Smooth muscle cell (in vitro differentiated cells): ENCODE results near the gene SMIM7. TPM values are rescaled to one million over a fixed set of nuclear protein-coding genes. Genes with fewer than 3 reads are reported as not detected.

ENCODE experiments used
- DNase-seq: peaks from one replicate; lab custom pipeline; 2025; ENCODE audit not compliant: unreplicated experiment; lab: John Stamatoyannopoulos, UW
- H2AFZ ChIP-seq: fragments of 200-600 bp; sonication (generic); 2 replicates; pipeline ENCODE4 v1.6.0; 2016; ENCODE audit warnings: antibody characterized with exemption, low read depth, mild to moderate bottlenecking
- H3F3A ChIP-seq: fragments of 200-600 bp; sonication (generic); 2 replicates; pipeline ENCODE4 v1.6.0; 2017; ENCODE audit warnings: antibody characterized with exemption, low read depth
- H3K27ac ChIP-seq: fragments of 200-600 bp; sonication (generic); 2 replicates; pipeline ENCODE4 v1.5.1; 2016; ENCODE audit warnings: low read depth, mild to moderate bottlenecking
- H3K27me3 ChIP-seq: fragments of 200-600 bp; sonication (generic); 2 replicates; pipeline ENCODE4 v1.6.1; 2016; ENCODE audit warnings: low read depth, mild to moderate bottlenecking
- H3K36me3 ChIP-seq: fragments of 200-600 bp; sonication (generic); 2 replicates; pipeline ENCODE4 v1.5.1; 2016; ENCODE audit warnings: low read depth
- H3K4me1 ChIP-seq: fragments of 200-600 bp; sonication (generic); 2 replicates; pipeline ENCODE4 v1.5.1; 2016; ENCODE audit warnings: low read depth
- H3K4me2 ChIP-seq: fragments of 200-600 bp; sonication (generic); 2 replicates; pipeline ENCODE4 v1.6.0; 2016; ENCODE audit warnings: mild to moderate bottlenecking
- H3K4me3 ChIP-seq: fragments of 200-600 bp; sonication (generic); 2 replicates; pipeline ENCODE4 v1.5.1; 2016; ENCODE audit warnings: mild to moderate bottlenecking
- H3K79me2 ChIP-seq: fragments of 200-600 bp; sonication (generic); 2 replicates; pipeline ENCODE4 v1.6.0; 2016; ENCODE audit warnings: low read depth, mild to moderate bottlenecking
- H3K9ac ChIP-seq: fragments of 200-600 bp; sonication (generic); 2 replicates; pipeline ENCODE4 v1.6.0; 2016; ENCODE audit warnings: low read depth
- H3K9me3 ChIP-seq: fragments of 200-600 bp; sonication (generic); replicated peaks from 2 replicates; pipeline ENCODE4 v1.5.1; 2016; ENCODE audit warnings: low read depth
- H4K20me1 ChIP-seq: fragments of 200-600 bp; sonication (generic); 2 replicates; pipeline ENCODE4 v1.6.0; 2016; ENCODE audit warnings: low read depth
- CTCF ChIP-seq: fragments of 200-600 bp; sonication (generic); IDR thresholded peaks from 2 replicates; pipeline ENCODE4 v1.5.1; 2017; ENCODE audit warnings: borderline replicate concordance, mild to moderate bottlenecking, antibody characterized with exemption; ENCODE audit not compliant: insufficient read depth, poor library complexity, severe bottlenecking
- WGBS: methylation state at CpG from one replicate; pipeline ENCODE4 v1.1.7; 2016; ENCODE audit warnings: low lambda C conversion rate; 5-methylcytosine and 5-hydroxymethylcytosine counted together
- polyA plus RNA-seq: library from polyadenylated mRNA; unstranded; fragments of >200 nt; fragmentation: Nextera tagmentation; extraction: Ambion mirVana; gene quantifications from 2 replicates; pipeline ENCODE4 v1.2.1, GENCODE V29; 2016
- total RNA-seq: library from RNA; depleted of rRNA; stranded (reverse); fragments of >200 nt; gene quantifications from 2 replicates; pipeline ENCODE4 v1.2.3, GENCODE V29; 2014

SMIM7 gene
- total and polyA plus RNA-seq, 2 experiments from 2014 or later, result 64.4 to 109 TPM

- WGBS, result 8% methylated on average over 9 of the region's 12 CpGs
- Histone ChIP-seq H3K4me2 (peak overlapping the region; percentile 96), H4K20me1 (peaks cover 59% of the 10 kb centered on the region)
Observed at GRCh38 chr19:16626796-16627192, 33.1 kb downstream of the SMIM7 start.

GRCh38 chr19:16625163-16625958 lies 34.6 kb downstream of the SMIM7 start:
- Histone ChIP-seq H3K36me3 (peaks cover 1% of the 10 kb centered on the region), H3K27ac (no peak overlapping the region), H3K79me2 (peaks cover 76% of the 10 kb centered on the region), H2AFZ (no peak overlapping the region), H3F3A (no peaks in the 10 kb centered on the region), H3K4me1 (peaks cover 8% of the 10 kb centered on the region), H3K27me3 (no peaks in the 10 kb centered on the region), H3K9ac (no peak overlapping the region), H3K4me2 (no peak overlapping the region), H3K9me3 (no peaks in the 10 kb centered on the region), H3K4me3 (no peak overlapping the region), H4K20me1 (peaks cover 74% of the 10 kb centered on the region)
- no peak for TF ChIP-seq CTCF
- 90% methylated on average over 16 of the region's 16 CpGs for WGBS
- DNase-seq, result no peak

More at GRCh38 chr19:16626796-16627192, 33.1 kb downstream of the SMIM7 start:
- Histone ChIP-seq H3K27ac (peak overlapping the region; percentile 80), H3K4me3 (peak overlapping the region; percentile 98), H3K4me1 (peaks cover 8% of the 10 kb centered on the region), H2AFZ (no peak overlapping the region), H3K79me2 (peaks cover 62% of the 10 kb centered on the region), H3F3A (peaks cover 3% of the 10 kb centered on the region), H3K27me3 (no peaks in the 10 kb centered on the region), H3K9me3 (no peaks in the 10 kb centered on the region), H3K36me3 (peaks cover 5% of the 10 kb centered on the region), H3K9ac (peak overlapping the region; percentile 99)
- DNase-seq, result no peak
- no peak for TF ChIP-seq CTCF

- Histone ChIP-seq H3K4me1 (peaks cover 8% of the 10 kb centered on the region), H3K36me3 (no peaks in the 10 kb centered on the region), H3K27me3 (no peaks in the 10 kb centered on the region), H3K79me2 (peaks cover 88% of the 10 kb centered on the region), H3K4me2 (no peak overlapping the region), H3K4me3 (no peak overlapping the region), H3K9me3 (no peaks in the 10 kb centered on the region), H2AFZ (no peak overlapping the region), H3F3A (no peaks in the 10 kb centered on the region), H3K9ac (no peak overlapping the region), H3K27ac (no peak overlapping the region), H4K20me1 (peaks cover 85% of the 10 kb centered on the region)
- WGBS, result 92% methylated on average over 10 of the region's 10 CpGs
- TF ChIP-seq CTCF, result no peak
- no peak for DNase-seq
Observed at GRCh38 chr19:16624236-16624635, 35.7 kb downstream of the SMIM7 start.

GRCh38 chr19:16623576-16623975 lies 36.4 kb downstream of the SMIM7 start:
- no peaks in the 10 kb centered on the region for H3F3A ChIP-seq
- H3K9me3 ChIP-seq, result no peaks in the 10 kb centered on the region
- H3K4me2 ChIP-seq, result no peak overlapping the region
- H4K20me1 ChIP-seq, result peaks cover 92% of the 10 kb centered on the region
- no peak overlapping the region for H3K4me3 ChIP-seq
- DNase-seq, result no peak
- H3K27me3 ChIP-seq, result no peaks in the 10 kb centered on the region
- TF ChIP-seq CTCF, result no peak
- H3K9ac ChIP-seq, result no peak overlapping the region
- H2AFZ ChIP-seq, result no peak overlapping the region
- H3K4me1 ChIP-seq, result peaks cover 8% of the 10 kb centered on the region
- no peaks in the 10 kb centered on the region for H3K36me3 ChIP-seq
- peaks cover 94% of the 10 kb centered on the region for H3K79me2 ChIP-seq
- WGBS, result 92% methylated on average over 6 of the region's 6 CpGs
- H3K27ac ChIP-seq, result no peak overlapping the region
